Measurements from ENCODE around the gene USP3. TPM values are rescaled to one million over a fixed set of nuclear protein-coding genes. Genes with fewer than 3 reads are reported as not detected.

USP3 gene
- total RNA-seq, 1 donor from 2014 or later = 57.3 TPM

DNA sequence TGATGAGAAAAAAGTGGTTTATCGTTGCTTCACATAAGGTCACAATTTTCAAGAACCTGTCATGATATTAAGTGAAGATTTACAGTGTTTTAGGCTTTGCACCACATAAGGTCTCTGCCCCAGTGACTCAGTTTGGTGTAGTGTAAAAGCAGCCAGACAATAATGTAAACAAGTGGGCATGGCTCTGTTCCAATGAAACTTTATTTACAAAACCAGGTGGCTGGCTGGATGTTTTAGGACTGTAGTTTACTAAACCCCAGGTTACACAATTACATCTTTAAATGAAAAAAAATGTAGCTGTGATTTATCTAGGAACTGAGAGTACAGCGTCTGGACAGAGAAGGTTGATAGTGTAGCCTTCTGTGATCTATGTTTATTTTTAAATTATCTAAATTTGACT, 83.1 kb downstream of the USP3 start:
- Mint-ChIP-seq H3K9me3 (peaks cover 4% of the 10 kb centered on the region), H3K4me1 (ENCODE audit: unreplicated experiment) (peaks cover 2% of the 10 kb centered on the region), H3K27ac (no peak overlapping the region), H3K27me3 (no peaks in the 10 kb centered on the region), H3K4me3 (no peak overlapping the region), H3K36me3 (peaks cover 65% of the 10 kb centered on the region)
- TF ChIP-seq, protein P1, sequence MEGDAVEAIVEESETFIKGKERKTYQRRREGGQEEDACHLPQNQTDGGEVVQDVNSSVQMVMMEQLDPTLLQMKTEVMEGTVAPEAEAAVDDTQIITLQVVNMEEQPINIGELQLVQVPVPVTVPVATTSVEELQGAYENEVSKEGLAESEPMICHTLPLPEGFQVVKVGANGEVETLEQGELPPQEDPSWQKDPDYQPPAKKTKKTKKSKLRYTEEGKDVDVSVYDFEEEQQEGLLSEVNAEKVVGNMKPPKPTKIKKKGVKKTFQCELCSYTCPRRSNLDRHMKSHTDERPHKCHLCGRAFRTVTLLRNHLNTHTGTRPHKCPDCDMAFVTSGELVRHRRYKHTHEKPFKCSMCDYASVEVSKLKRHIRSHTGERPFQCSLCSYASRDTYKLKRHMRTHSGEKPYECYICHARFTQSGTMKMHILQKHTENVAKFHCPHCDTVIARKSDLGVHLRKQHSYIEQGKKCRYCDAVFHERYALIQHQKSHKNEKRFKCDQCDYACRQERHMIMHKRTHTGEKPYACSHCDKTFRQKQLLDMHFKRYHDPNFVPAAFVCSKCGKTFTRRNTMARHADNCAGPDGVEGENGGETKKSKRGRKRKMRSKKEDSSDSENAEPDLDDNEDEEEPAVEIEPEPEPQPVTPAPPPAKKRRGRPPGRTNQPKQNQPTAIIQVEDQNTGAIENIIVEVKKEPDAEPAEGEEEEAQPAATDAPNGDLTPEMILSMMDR (conservative IDR thresholded peaks at IDR 0.05) = no peak
- no peak for DNase-seq (ENCODE audit: extremely low spot score, unreplicated experiment)

DNA sequence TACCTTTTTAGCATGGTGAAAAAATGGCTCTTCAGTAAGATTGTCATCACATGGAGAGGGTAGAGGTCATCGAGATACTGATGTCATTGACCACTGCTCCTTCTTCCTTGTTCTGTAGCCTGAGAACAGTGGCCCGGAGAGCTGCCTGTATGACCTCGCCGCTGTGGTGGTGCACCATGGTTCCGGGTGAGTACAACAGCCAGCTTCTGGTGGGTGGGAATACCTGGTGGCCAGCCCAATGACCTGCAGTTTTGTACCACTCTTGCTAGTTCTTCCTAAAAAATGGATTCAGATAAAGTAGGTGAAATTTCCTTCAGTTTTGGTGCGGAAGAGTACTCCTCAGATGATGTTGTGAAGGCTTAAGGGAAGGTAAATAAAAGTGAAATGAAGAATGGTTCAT, 84.4 kb downstream of the USP3 start:
- Mint-ChIP-seq H3K36me3 (peaks cover 70% of the 10 kb centered on the region), H3K4me3 (no peak overlapping the region), H3K27ac (no peak overlapping the region), H3K27me3 (no peaks in the 10 kb centered on the region), H3K9me3 (peaks cover 4% of the 10 kb centered on the region), H3K4me1 (ENCODE audit: unreplicated experiment) (no peaks in the 10 kb centered on the region)
- DNase-seq (ENCODE audit: extremely low spot score, unreplicated experiment) = no peak
- TF ChIP-seq, protein P1 (conservative IDR thresholded peaks at IDR 0.05) = no peak

DNA sequence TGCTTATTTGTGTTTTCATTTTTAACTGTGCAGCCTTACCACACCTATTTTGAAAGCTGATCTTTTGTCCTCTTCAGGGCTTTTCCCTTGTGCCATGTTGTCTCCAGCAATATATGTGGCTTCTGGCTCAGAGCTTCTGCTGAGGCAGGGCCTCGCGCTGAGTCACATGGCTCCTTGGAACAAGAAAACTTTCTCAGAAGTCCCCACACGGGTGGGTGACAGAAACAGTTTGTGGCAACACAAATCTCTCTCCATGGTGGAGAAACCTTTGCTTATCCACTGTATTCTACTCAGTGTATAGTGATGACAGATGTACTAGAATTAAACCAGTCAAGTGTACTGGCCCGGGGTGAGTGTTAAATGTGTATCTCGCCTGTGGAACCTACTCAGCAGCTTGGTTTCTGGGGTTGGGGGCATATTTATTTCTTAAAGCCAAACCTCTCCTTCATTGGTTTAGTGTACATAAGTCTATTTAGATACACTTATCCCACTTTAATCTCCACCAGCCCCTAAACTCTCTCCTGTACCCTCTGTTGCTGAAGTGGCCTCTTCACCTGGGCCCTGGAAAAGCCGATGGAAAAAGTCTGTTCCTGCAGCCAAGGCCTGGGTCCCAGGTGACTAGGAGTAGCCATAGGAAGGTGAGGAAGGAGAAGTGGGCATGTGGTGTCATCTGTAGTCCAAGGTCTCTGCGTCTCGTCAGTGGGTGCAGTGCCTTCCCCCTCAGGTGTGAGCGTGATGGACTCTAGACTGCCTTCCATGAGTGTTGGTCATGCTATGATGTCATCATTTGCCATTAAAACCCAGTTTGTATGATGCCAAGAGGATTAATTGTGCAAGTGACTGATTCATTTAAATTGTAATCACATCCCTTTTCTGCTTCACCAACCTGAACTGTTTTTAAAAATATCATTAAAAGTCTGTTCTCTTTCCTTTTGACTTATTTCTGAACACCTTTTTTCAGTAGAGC, 89.6 kb downstream of the USP3 start:
- H3K36me3 Mint-ChIP-seq = peaks cover 42% of the 10 kb centered on the region
- H3K27me3 Mint-ChIP-seq = no peaks in the 10 kb centered on the region
- no peaks in the 10 kb centered on the region for H3K9me3 Mint-ChIP-seq
- H3K27ac Mint-ChIP-seq = no peak overlapping the region
- H3K4me3 Mint-ChIP-seq = no peak overlapping the region
- peaks cover 23% of the 10 kb centered on the region for H3K4me1 Mint-ChIP-seq (ENCODE audit: unreplicated experiment)
- TF ChIP-seq, protein P1 (conservative IDR thresholded peaks at IDR 0.05) = no peak
- DNase-seq (ENCODE audit: extremely low spot score, unreplicated experiment) = no peak

DNA sequence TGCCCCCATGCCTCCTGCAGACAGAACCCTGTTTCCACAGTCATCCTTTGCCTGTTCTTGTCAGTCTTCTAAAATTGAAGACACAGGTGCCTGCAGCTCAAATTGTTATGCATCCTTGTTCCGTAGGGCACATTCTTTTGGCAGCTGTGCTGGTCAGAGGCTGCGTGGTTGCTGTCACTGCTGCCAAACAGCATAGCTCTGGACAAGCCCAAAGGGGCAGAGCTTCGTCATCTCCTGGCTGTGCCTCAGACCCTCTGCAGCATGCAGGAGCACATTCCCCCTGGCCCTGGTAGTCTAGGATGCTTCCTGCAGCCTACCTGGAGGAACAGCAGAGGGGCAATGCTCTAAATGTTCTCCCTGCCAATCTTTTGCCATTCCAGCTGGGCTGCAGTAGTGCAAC, 90.7 kb downstream of the USP3 start:
- H3K4me3 Mint-ChIP-seq = no peak overlapping the region
- no peaks in the 10 kb centered on the region for H3K27me3 Mint-ChIP-seq
- H3K27ac Mint-ChIP-seq = no peak overlapping the region
- peaks cover 26% of the 10 kb centered on the region for H3K4me1 Mint-ChIP-seq (ENCODE audit: unreplicated experiment)
- TF ChIP-seq, protein P1 (conservative IDR thresholded peaks at IDR 0.05) = no peak
- no peaks in the 10 kb centered on the region for H3K9me3 Mint-ChIP-seq
- no peak for DNase-seq (ENCODE audit: extremely low spot score, unreplicated experiment)
- peaks cover 31% of the 10 kb centered on the region for H3K36me3 Mint-ChIP-seq

DNA sequence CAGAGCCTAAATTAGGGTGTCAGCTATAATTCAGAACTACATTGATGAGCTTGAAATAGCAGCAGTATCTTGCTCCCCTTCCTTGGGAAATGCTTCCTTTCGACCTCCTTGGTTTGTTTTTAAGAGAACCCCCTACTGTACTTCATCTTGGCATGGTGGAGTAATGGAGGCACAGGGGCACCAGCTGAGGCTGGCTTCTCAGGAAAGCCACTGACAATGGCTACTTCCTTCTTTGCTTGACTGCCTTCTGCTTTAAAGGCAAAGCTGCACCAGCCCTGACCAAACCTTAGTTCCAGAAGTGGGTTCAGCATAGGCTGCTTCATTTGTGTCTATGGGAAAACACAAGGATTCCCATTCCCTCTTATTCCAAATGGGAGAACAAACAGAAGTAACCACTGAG, 91.3 kb downstream of the USP3 start:
- peaks cover 28% of the 10 kb centered on the region for H3K4me1 Mint-ChIP-seq (ENCODE audit: unreplicated experiment)
- H3K36me3 Mint-ChIP-seq = peaks cover 30% of the 10 kb centered on the region
- DNase-seq (ENCODE audit: extremely low spot score, unreplicated experiment) = no peak
- H3K27me3 Mint-ChIP-seq = no peaks in the 10 kb centered on the region
- no peak overlapping the region for H3K27ac Mint-ChIP-seq
- TF ChIP-seq, protein P1 (conservative IDR thresholded peaks at IDR 0.05) = no peak
- H3K4me3 Mint-ChIP-seq = no peak overlapping the region
- no peaks in the 10 kb centered on the region for H3K9me3 Mint-ChIP-seq
